Astrocyte of the hippocampus (primary cell): ENCODE measurements around the gene TASP1.
"Not testable (repeated sequence)": the region's sequence is repeated elsewhere in the genome, so short reads cannot be mapped to it uniquely, and the experiment has no call there.

ENCODE experiments used
- DNase-seq: peaks from one replicate; pipeline ENCODE4 v3.0.0; 2011; ENCODE audit warnings: low read depth, low spot score

TASP1 gene

GRCh38 chr20:13648291-13649228 is 9.8 kb upstream of the TASP1 start:
- DNase-seq = no peak

DNA sequence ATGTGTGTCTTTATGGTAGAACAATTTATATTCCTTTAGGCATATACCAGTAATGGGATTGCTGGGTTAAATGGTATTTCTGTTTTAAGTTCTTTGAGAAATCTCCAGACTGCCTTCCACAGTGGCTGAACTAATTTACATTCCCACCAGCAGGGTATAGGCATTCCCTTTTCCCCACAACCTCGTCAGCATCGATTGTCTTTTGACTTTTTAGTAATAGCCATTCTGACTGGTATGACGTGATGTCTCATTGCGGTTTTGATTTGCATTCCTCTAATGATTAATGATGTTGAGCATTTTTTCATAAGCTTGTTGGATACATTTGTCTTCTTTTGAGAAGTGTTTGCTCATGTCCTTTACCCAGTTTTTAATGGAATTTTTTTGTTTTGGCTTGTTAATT is 5.3 kb upstream of the TASP1 start:
- DNase-seq = peak; percentile 79

GRCh38 chr20:13639150-13639497 is 392 bp upstream of the TASP1 start:
- no peak for DNase-seq

GRCh38 chr20:13638162-13638495 is 603 bp downstream of the TASP1 start:
- DNase-seq = no peak

GRCh38 chr20:13632431-13632830 is 6.3 kb downstream of the TASP1 start:
- DNase-seq = no peak

GRCh38 chr20:13627525-13627924 is 11.2 kb downstream of the TASP1 start:
- peak; percentile 64 for DNase-seq

DNA sequence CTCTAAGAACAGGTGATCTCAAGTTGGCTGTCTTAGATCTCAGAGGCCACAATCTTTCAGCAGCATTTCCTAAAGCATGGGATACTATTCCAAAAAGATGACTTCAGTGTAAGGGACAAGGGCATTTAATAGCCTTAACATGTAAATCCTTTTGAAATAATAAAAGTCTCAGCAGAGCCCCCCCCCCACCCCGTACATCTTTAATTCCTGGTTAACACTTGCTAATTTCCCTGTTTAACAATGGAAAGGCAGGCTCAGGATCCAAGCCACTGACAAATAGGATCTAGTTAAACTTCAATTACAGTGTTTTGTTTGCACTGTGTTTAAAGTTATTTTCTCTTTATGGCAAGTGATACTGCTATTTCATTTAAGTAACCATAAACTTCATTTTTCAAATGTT is 12.0 kb downstream of the TASP1 start:
- no peak for DNase-seq

DNA sequence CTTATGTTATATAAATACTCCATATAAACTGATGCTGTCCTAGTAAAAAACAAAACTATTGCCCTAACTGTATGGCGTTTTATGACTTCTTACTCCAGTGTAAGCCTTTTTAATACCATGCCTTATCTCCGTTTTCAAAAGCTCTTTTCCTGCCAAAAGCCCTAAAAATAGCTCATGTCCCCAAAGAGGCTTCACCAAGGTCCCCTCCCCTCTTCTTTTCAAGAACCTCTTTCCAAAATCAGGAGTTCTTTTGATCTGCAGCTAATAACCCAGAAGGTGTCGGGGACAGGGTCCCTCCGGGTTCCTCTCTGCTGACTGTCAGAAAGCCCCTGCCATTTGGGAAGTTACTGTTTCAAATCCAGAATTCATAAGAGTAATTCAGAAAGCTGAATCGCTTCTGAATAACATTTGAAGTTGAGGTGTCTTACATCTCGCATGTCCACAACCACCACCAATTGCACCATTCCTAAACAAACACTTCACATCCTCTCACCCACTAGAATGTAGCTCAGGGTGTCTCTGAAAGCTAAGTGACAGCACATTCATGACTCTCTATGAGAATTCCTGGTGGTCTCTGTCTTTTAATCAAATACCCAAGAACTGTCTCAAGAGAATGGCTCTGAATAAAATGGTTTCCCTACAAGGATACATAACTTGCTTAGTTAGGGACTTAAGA is 13.3 kb downstream of the TASP1 start:
- DNase-seq = no peak

DNA sequence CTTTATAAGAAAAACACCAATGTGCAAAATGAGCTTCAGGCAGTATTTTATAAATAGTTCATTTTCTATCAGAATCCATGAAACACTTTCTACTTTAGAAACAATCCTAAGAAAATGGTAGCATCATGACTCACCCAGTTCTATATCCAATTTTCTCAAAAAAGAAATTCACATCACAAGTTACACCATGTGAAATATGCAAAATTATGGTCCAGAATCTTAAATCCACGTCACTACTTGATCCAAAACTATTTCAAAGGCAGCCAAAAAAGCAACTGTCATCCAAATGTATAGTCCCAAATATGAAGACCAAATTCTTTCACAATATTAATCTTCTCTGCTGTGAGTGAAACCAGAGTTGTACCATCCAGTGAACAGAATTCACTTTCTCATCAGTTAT is 19.3 kb downstream of the TASP1 start:
- not testable (repeated sequence) for DNase-seq

DNA sequence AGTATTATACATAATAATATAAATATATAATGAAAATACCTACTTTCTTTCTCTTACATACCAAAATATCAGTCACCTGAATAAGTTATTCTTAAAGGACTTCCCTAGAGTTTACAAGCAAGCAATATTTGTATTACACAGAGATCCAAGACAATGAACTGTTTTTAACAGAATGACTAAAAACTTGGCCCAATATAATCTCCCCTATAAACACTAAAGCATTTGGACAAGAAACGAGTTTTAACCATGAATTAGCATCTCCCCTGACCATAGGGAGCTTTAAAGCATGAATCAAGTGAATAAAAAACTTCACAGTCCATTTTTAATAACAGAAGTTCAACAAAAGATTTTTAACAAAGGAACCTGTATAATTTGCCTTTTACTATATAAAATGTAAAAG is 20.3 kb downstream of the TASP1 start:
- not testable (repeated sequence) for DNase-seq

- not testable (repeated sequence) for DNase-seq
These were observed 21.1 kb downstream of the TASP1 start for GRCh38 chr20:13617585-13617984.

DNA sequence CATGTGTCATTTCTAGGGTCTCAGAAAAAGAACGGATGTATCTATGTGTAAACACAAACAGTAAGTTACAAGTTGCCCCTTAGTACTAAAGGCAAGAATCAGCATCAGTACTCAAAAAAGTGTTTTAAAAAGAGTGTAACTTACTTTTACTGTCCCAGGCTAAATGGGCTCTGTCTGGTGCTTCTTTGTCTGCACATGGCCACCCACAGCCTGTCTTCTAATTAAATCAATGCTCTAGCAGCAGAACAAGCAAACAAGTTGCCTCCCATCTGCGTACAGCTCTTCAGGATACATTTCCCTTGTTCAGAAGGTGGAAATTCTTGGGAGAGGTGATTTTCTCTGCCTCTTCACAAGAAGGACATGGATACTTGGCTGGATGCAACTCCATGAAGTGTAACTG is 22.0 kb downstream of the TASP1 start:
- not testable (repeated sequence) for DNase-seq

DNA sequence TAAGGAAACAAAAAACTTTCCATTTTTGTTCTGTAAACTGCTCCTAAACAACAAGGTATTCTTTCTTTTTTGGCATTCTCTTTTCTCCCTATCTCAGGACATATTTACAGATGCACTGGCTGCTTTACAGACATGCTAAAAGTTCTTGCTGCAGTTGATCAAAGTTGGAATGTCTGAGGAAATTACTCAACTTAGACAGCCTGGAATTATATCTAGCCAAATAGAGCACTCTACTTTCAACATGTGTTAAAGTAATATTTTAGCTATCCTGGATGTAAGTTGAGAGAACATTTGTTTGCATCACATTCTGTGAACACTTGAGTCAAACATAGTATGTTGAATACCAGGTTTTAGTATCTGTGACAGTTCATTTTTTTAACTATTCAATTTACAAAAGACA is 24.8 kb downstream of the TASP1 start:
- DNase-seq = peak; percentile 29

DNA sequence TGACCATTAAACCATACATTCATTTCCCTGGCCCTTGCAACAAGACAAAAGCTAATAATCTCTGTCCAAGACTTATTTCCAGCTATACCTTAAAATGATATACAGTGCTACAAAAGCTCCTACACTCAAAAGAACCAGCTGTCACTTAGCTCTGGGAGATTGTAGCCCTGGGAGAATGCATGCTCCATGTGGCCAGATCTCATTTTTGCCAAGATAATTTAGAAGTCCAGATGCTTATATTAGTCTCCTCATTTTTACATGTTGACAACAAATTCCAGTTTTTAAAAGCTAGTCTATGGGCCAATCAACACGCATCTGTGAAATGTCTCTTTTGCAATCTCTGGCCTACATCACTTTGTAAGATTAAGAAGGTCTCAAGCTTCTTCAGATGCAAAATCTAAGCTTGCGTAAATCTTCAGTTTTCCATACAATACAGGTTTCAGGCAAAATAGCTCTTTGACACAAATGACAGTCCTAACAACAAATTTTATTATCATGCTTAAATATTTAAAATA is 27.1 kb downstream of the TASP1 start:
- no peak for DNase-seq

DNA sequence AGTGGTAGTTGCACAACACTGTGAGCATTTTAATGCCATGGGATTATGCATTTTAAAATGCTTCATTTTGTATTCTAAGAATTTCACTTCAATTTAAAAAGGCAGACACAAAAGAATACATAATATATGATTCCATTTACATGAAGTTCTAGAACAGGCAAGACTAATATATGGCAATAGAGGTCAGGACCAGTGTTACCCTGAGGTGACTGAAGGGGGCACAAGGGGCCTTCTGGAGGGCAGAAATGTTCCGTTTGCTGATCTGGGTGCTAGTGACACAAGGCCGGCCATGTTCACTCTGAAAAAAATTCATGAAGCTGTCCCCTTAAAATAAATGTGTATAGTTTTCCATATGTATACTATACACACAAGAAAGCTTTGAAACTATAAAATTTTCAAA is 28.5 kb downstream of the TASP1 start:
- no peak for DNase-seq

DNA sequence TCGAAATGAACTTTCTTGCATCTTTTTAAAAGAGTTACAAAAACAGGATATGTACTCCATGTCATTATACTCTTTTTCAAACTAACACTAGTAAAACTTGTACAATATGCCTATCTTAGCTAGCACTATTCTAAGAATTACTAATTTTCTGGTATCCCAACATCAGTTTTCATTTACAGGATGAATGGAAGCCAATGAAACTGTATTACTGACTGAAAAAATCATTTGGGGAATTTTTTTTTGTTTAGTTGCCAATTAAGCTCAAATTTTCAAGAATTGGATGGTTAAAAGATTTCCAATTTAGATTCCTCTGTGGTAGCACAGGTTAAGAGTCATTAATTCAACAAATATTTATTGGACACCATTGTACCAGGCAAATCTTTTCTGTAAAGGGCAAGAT is 30.7 kb downstream of the TASP1 start:
- no peak for DNase-seq

- DNase-seq = not testable (repeated sequence)
These were observed 45.3 kb downstream of the TASP1 start for GRCh38 chr20:13593423-13593822.

GRCh38 chr20:13588049-13588448 is 50.7 kb downstream of the TASP1 start:
- no peak for DNase-seq

DNA sequence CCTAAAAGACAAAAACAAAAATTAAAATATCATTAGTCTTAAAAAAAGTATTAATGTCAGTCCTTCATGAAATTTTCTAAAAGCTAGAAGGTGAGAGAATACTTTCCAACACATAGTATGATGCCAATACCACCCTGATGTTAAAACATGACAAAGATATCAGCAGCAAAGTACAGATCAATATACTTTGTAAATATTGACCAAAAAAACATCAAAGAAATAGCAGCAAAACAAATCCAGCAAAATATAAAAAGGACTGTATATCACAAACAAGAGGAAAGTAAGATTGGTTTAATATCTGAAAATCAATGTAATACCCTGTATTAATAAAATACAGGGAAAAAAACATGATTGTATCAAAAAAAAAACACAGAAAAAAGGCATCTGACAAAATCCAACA is 51.4 kb downstream of the TASP1 start:
- DNase-seq = no peak

DNA sequence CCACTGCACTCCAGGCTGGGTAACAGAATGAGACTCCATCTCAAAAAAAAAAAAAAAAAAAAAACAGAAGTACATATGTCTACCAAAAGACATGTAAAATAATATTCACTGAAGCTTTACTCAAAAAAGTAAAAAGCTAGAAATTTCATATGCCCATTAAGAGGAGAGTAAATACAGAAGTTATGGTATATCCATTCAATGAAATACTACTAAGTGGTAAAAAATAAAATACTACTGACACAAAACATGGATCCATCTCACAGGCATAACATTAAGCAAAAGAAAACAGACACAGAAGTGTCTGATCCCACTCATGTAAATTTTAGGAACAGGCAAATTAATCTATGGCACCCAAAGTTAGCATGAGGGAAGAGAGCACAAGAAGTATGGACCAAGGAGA is 52.6 kb downstream of the TASP1 start:
- no peak for DNase-seq

DNA sequence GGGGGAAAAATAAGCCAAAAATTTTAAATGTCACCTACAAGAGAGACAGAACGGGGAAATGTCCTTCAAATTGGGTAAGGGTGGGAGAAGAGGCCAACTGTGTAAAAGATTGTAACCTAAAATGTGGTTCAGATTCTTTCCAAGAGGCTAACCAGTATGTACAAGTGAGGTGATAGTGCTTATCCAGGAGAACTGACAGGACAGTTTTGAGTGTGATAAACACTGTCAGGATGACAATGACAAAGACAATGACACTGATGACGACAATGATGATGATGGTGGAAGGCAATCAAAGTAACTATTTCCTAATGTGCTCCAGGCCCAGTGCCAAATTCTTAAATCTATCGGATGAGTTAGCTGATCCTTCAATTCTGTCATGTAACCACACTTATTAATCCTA is 57.3 kb downstream of the TASP1 start:
- DNase-seq = no peak

- DNase-seq = no peak
These were observed 58.0 kb downstream of the TASP1 start for GRCh38 chr20:13580707-13581106.

DNA sequence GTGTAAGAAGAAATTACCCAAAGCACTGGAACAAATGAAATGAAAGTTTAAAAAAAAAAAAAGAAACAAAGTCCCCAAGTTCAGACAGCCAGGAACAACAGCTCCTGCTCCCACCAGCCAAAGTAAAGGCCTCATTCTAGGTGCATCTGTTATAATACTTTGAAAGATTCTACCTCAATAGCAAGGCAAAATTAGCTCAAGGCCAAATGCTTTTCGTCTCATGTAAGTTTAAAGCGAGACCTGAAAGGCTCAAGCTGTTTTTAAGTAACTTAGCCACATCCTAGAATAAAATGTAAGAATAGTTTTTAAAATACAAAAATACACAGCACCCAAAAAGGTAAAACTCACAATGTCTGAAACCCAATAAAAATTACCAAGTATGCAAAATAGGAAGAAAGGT is 64.7 kb downstream of the TASP1 start:
- no peak for DNase-seq
